ENCODE measurements around the gene RERG.

DNA sequence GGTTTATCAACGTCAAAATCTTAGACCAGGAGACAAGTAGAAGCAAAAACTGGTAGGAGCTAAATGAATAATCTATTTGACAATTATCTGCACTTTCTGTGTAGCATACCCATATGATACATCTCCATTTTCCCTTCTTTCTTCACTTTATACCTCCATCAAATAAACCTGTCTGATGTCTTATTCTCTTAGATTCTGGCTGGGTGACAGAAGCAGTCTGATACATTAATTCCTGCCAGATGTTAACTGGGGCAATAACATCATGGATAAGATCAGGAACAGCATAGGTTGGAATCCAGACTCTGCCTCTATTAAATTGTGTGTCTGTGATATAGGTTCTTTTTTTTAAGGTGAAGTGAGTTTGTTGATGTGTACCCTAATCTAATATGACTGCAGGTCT, 11.7 kb upstream of the RERG start:
- TF ChIP-seq GATA2 (IDR thresholded peaks at IDR 0.05; ENCODE audit: low read depth, low read length) (no peak; the same call in 1 of the 2 replicates), GATA3 (IDR thresholded peaks at IDR 0.05; ENCODE audit: low read depth, low read length) (peak; percentile 76)

Data from SH-SY5Y (cell line).